Loucy (cell line): ENCODE measurements around the gene GAPDHS.

Experiments used
- H2AFZ ChIP-seq: fragments of 200-600 bp; sonication (generic); 2 replicates; pipeline ENCODE4 v1.6.0; 2016; ENCODE audit warnings: antibody characterized with exemption, mild to moderate bottlenecking, low read length, moderate library complexity
- H3F3A ChIP-seq: fragments of 200-600 bp; 2 replicates; pipeline ENCODE4 v1.6.0; 2016; ENCODE audit warnings: antibody characterized with exemption, low read depth, mild to moderate bottlenecking
- H3K27me3 ChIP-seq: fragments of 200-600 bp; sonication (generic); 2 replicates; pipeline ENCODE4 v1.6.1; 2014; ENCODE audit warnings: low read length, mild to moderate bottlenecking; ENCODE audit not compliant: insufficient read depth, poor library complexity, severe bottlenecking
- H3K36me3 ChIP-seq: fragments of 200-600 bp; sonication (generic); 2 replicates; pipeline ENCODE4 v1.6.1; 2016; ENCODE audit warnings: low read length; ENCODE audit not compliant: insufficient read depth
- H3K4me1 ChIP-seq: fragments of 200-600 bp; sonication (generic); 2 replicates; pipeline ENCODE4 v1.5.1; 2014; ENCODE audit warnings: low read length, mild to moderate bottlenecking; ENCODE audit not compliant: insufficient read depth, poor library complexity, severe bottlenecking
- H3K4me2 ChIP-seq: fragments of 200-600 bp; sonication (generic); 2 replicates; pipeline ENCODE4 v1.6.0; 2014; ENCODE audit warnings: antibody characterized with exemption, low read length, low read depth, mild to moderate bottlenecking; ENCODE audit not compliant: poor library complexity, severe bottlenecking
- H3K4me3 ChIP-seq: fragments of 200-600 bp; sonication (generic); 2 replicates; pipeline ENCODE4 v1.5.1; 2014; ENCODE audit warnings: low read length, mild to moderate bottlenecking, mixed read lengths; ENCODE audit not compliant: poor library complexity, severe bottlenecking
- H3K79me2 ChIP-seq: fragments of 200-600 bp; sonication (generic); 2 replicates; pipeline ENCODE4 v1.6.1; 2014; ENCODE audit warnings: low read length; ENCODE audit not compliant: insufficient read depth
- H3K9ac ChIP-seq: fragments of 200-600 bp; sonication (generic); 2 replicates; pipeline ENCODE4 v1.6.0; 2014; ENCODE audit warnings: mild to moderate bottlenecking, low read depth, low read length, moderate library complexity; ENCODE audit not compliant: poor library complexity, severe bottlenecking
- H3K9me2 ChIP-seq: fragments of 200-600 bp; sonication (generic); replicated peaks from 2 replicates; pipeline ENCODE4 v1.6.1; 2016; ENCODE audit warnings: low read depth, low read length, mixed read lengths
- H3K9me3 ChIP-seq: fragments of 200-600 bp; sonication (generic); 2 replicates; pipeline ENCODE4 v1.6.1; 2014; ENCODE audit warnings: mild to moderate bottlenecking, antibody characterized with exemption, low read length, low read depth; ENCODE audit not compliant: insufficient read depth
- H4K20me1 ChIP-seq: fragments of 200-600 bp; sonication (generic); 2 replicates; pipeline ENCODE4 v1.6.0; 2014; ENCODE audit warnings: antibody characterized with exemption, low read length, mild to moderate bottlenecking; ENCODE audit not compliant: insufficient read depth, poor library complexity, severe bottlenecking
- CTCF ChIP-seq: fragments of 200-600 bp; sonication (generic); conservative IDR thresholded peaks from 2 replicates; pipeline ENCODE4 v1.5.1; 2014; ENCODE audit warnings: mild to moderate bottlenecking, antibody characterized with exemption, low read length
- EZH2phosphoT487 ChIP-seq: fragments of 200-600 bp; IDR thresholded peaks from 2 replicates; pipeline ENCODE4 v1.6.1; 2018; ENCODE audit warnings: antibody characterized with exemption, mild to moderate bottlenecking, moderate library complexity, borderline replicate concordance

Gene GAPDHS

GRCh38 chr19:35577918-35578317 lies 44.7 kb downstream of the GAPDHS start:
- no peaks in the 10 kb centered on the region for H3K9me3 ChIP-seq
- H3K9ac ChIP-seq, result no peak overlapping the region
- TF ChIP-seq CTCF (no peak), EZH2phosphoT487 (no peak)
- no peaks in the 10 kb centered on the region for H3F3A ChIP-seq
- H3K27me3 ChIP-seq, result no peaks in the 10 kb centered on the region
- H3K79me2 ChIP-seq, result no peaks in the 10 kb centered on the region
- no peaks in the 10 kb centered on the region for H3K36me3 ChIP-seq
- H3K4me2 ChIP-seq, result no peak overlapping the region
- H3K4me1 ChIP-seq, result no peaks in the 10 kb centered on the region
- no peak overlapping the region for H2AFZ ChIP-seq
- no peak overlapping the region for H3K4me3 ChIP-seq
- no peaks in the 10 kb centered on the region for H4K20me1 ChIP-seq
- H3K9me2 ChIP-seq, result no peaks in the 10 kb centered on the region

GRCh38 chr19:35578707-35579106 lies 45.5 kb downstream of the GAPDHS start:
- H2AFZ ChIP-seq, result no peak overlapping the region
- H3K4me3 ChIP-seq, result no peak overlapping the region
- no peaks in the 10 kb centered on the region for H3K79me2 ChIP-seq
- H3K36me3 ChIP-seq, result no peaks in the 10 kb centered on the region
- H3K9me3 ChIP-seq, result no peaks in the 10 kb centered on the region
- no peak for TF ChIP-seq EZH2phosphoT487
- TF ChIP-seq CTCF, result no peak
- H3K9me2 ChIP-seq, result no peaks in the 10 kb centered on the region
- no peaks in the 10 kb centered on the region for H3F3A ChIP-seq
- H3K4me2 ChIP-seq, result no peak overlapping the region
- no peak overlapping the region for H3K9ac ChIP-seq
- H4K20me1 ChIP-seq, result no peaks in the 10 kb centered on the region
- no peaks in the 10 kb centered on the region for H3K4me1 ChIP-seq
- no peaks in the 10 kb centered on the region for H3K27me3 ChIP-seq

- TF ChIP-seq EZH2phosphoT487 (no peak), CTCF (no peak)
- H3K36me3 ChIP-seq, result no peaks in the 10 kb centered on the region
- no peaks in the 10 kb centered on the region for H3K9me3 ChIP-seq
- H3K4me1 ChIP-seq, result no peaks in the 10 kb centered on the region
- H3K79me2 ChIP-seq, result no peaks in the 10 kb centered on the region
- no peak overlapping the region for H3K9ac ChIP-seq
- no peaks in the 10 kb centered on the region for H3K27me3 ChIP-seq
- H3K9me2 ChIP-seq, result no peaks in the 10 kb centered on the region
- H2AFZ ChIP-seq, result no peak overlapping the region
- no peaks in the 10 kb centered on the region for H3F3A ChIP-seq
- H3K4me2 ChIP-seq, result no peak overlapping the region
- H3K4me3 ChIP-seq, result no peak overlapping the region
- no peaks in the 10 kb centered on the region for H4K20me1 ChIP-seq
Observed at GRCh38 chr19:35582760-35583159, 49.5 kb downstream of the GAPDHS start.
